Colonic mucosa (tissue), 4 donors: ENCODE results near the gene NPC1L1. TPM values are rescaled to one million over a fixed set of nuclear protein-coding genes. Genes with fewer than 3 reads are reported as not detected.

ENCODE experiments used
- DNase-seq: peaks from one replicate; pipeline ENCODE4 v3.0.0-alpha.2; 2020
- H3K27ac ChIP-seq: fragments of 200-600 bp; one replicate; pipeline ENCODE4 v1.8.0; 2021
- H3K27me3 ChIP-seq: fragments of 200-600 bp; one replicate; pipeline ENCODE4 v1.8.0; 2021
- H3K36me3 ChIP-seq: fragments of 200-600 bp; one replicate; pipeline ENCODE4 v1.8.0; 2021
- H3K4me1 ChIP-seq: fragments of 200-600 bp; one replicate; pipeline ENCODE4 v1.8.0; 2021; ENCODE audit warnings: mild to moderate bottlenecking
- H3K4me3 ChIP-seq: fragments of 200-600 bp; one replicate; pipeline ENCODE4 v1.8.0; 2021
- H3K9ac ChIP-seq, 2 donors: one replicate each; pipeline ENCODE4 v1.7.0; 2013; ENCODE audit warnings: control low read depth in 2 of 2, low read depth in 2 of 2, low read length in 2 of 2
- H3K9me3 ChIP-seq: fragments of 200-600 bp; one replicate; pipeline ENCODE4 v1.8.0; 2021
- CTCF ChIP-seq: fragments of 200-600 bp; IDR thresholded peaks from one replicate; pipeline ENCODE4 v1.8.0; 2022; ENCODE audit warnings: antibody characterized with exemption, mild to moderate bottlenecking
- intact Hi-C: fragments of 100-400 bp; cut with DNase I; formaldehyde crosslinking; loops from one replicate; pipeline ENCODE4 v1.14.1; 2022
- total RNA-seq, 2 donors: library from RNA; stranded (reverse); fragmentation: NEBNext Ultra II Directional in 1 of 2; extraction: Animal tissue kit (Norgen Biotek cat#: 25700) in 1 of 2; gene quantifications; one replicate each; pipeline ENCODE4 v1.2.1, GENCODE V29; 2021
- donor health status: healthy.
- donor health status: DM: no; HTN: no; CAD: no.
- donor health status: DM: no; HTN: no; CAD: no.

NPC1L1 gene
- total RNA-seq, 2 donors from 2014 or later: 0.10 to 0.11 TPM

- H3K27me3 ChIP-seq: no peaks in the 10 kb centered on the region
- intact Hi-C loops: no loop called here
- TF ChIP-seq CTCF: no peak
- no peak overlapping the region for H3K4me3 ChIP-seq
- no peaks in the 10 kb centered on the region for H3K36me3 ChIP-seq
- no peak overlapping the region for H3K9ac ChIP-seq
- H3K9me3 ChIP-seq: no peaks in the 10 kb centered on the region
- H3K4me1 ChIP-seq: no peaks in the 10 kb centered on the region
- no peak for DNase-seq
- H3K27ac ChIP-seq: no peak overlapping the region
Measured at GRCh38 chr7:44539669-44540506, 1.2 kb downstream of the NPC1L1 start.

- TF ChIP-seq CTCF: no peak
- Histone ChIP-seq H3K27me3 (no peaks in the 10 kb centered on the region), H3K4me3 (no peak overlapping the region), H3K9me3 (no peaks in the 10 kb centered on the region), H3K27ac (no peak overlapping the region), H3K9ac (no peak overlapping the region), H3K36me3 (no peaks in the 10 kb centered on the region), H3K4me1 (no peaks in the 10 kb centered on the region)
- DNase-seq: no peak
- intact Hi-C loops: no loop called here
Measured at GRCh38 chr7:44538798-44539668, 2.1 kb downstream of the NPC1L1 start.

GRCh38 chr7:44538093-44538797 lies 2.9 kb downstream of the NPC1L1 start:
- no peak for TF ChIP-seq CTCF
- Histone ChIP-seq H3K27ac (no peak overlapping the region), H3K36me3 (no peaks in the 10 kb centered on the region), H3K27me3 (no peaks in the 10 kb centered on the region), H3K4me1 (no peaks in the 10 kb centered on the region), H3K9ac (no peak overlapping the region), H3K9me3 (no peaks in the 10 kb centered on the region), H3K4me3 (no peak overlapping the region)
- intact Hi-C loops: no loop called here
- no peak for DNase-seq

- Histone ChIP-seq H3K4me1 (no peaks in the 10 kb centered on the region), H3K4me3 (no peak overlapping the region), H3K27ac (no peak overlapping the region), H3K9ac (no peak overlapping the region), H3K27me3 (no peaks in the 10 kb centered on the region), H3K9me3 (no peaks in the 10 kb centered on the region), H3K36me3 (no peaks in the 10 kb centered on the region)
- DNase-seq: no peak
- TF ChIP-seq CTCF: no peak
- intact Hi-C loops: no loop called here
Measured at GRCh38 chr7:44537442-44537841, 3.7 kb downstream of the NPC1L1 start.

GRCh38 chr7:44536090-44536489 lies 5.0 kb downstream of the NPC1L1 start:
- H3K27ac ChIP-seq: no peak overlapping the region
- no peak for DNase-seq
- no peak overlapping the region for H3K9ac ChIP-seq
- H3K4me1 ChIP-seq: no peaks in the 10 kb centered on the region
- H3K4me3 ChIP-seq: no peak overlapping the region
- no peaks in the 10 kb centered on the region for H3K27me3 ChIP-seq
- intact Hi-C loops: no loop called here
- H3K36me3 ChIP-seq: no peaks in the 10 kb centered on the region
- no peak for TF ChIP-seq CTCF
- H3K9me3 ChIP-seq: no peaks in the 10 kb centered on the region
